ENCODE data around the gene RNF130. TPM values are rescaled to one million over a fixed set of nuclear protein-coding genes. Genes with fewer than 3 reads are reported as not detected.

Gene RNF130
- total RNA-seq, 1 donor from 2014 or later, result 29.8 TPM

GRCh38 chr5:180006141-180006540 lies 65.4 kb downstream of the RNF130 start:
- H3K4me1 ChIP-seq (ENCODE audit: insufficient read depth, low read length), result no peaks in the 10 kb centered on the region
- no peak overlapping the region for H3K4me2 ChIP-seq (ENCODE audit: low read length)
- H3K9me3 ChIP-seq (ENCODE audit: insufficient read depth, low read depth, low read length), result no peaks in the 10 kb centered on the region
- H3K4me3 ChIP-seq (ENCODE audit: insufficient read depth, low read depth, low read length), result no peak overlapping the region
- TF ChIP-seq, protein P1, sequence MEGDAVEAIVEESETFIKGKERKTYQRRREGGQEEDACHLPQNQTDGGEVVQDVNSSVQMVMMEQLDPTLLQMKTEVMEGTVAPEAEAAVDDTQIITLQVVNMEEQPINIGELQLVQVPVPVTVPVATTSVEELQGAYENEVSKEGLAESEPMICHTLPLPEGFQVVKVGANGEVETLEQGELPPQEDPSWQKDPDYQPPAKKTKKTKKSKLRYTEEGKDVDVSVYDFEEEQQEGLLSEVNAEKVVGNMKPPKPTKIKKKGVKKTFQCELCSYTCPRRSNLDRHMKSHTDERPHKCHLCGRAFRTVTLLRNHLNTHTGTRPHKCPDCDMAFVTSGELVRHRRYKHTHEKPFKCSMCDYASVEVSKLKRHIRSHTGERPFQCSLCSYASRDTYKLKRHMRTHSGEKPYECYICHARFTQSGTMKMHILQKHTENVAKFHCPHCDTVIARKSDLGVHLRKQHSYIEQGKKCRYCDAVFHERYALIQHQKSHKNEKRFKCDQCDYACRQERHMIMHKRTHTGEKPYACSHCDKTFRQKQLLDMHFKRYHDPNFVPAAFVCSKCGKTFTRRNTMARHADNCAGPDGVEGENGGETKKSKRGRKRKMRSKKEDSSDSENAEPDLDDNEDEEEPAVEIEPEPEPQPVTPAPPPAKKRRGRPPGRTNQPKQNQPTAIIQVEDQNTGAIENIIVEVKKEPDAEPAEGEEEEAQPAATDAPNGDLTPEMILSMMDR (IDR thresholded peaks at IDR 0.05; ENCODE audit: insufficient read depth, low read depth, low read length), result no peak
- TF ChIP-seq EZH2 (IDR thresholded peaks at IDR 0.05; ENCODE audit: insufficient read depth, low read length), result no peak
- Mint-ChIP-seq H3K27me3 (ENCODE audit: low read depth, unreplicated experiment) (no peaks in the 10 kb centered on the region), H3K4me1 (ENCODE audit: low read depth, unreplicated experiment) (peaks cover 19% of the 10 kb centered on the region), H3K4me3 (ENCODE audit: unreplicated experiment) (peak overlapping the region; percentile 7), H3K36me3 (ENCODE audit: low read depth, unreplicated experiment) (peaks cover 5% of the 10 kb centered on the region), H3K9me3 (ENCODE audit: unreplicated experiment) (no peaks in the 10 kb centered on the region), H3K27ac (ENCODE audit: unreplicated experiment) (no peak overlapping the region)
- no peak overlapping the region for H2AFZ ChIP-seq (ENCODE audit: low read depth, low read length)
- H3K36me3 ChIP-seq (ENCODE audit: insufficient read depth, low read length), result no peaks in the 10 kb centered on the region
- FAIRE-seq, result no peak
- H3K9ac ChIP-seq (ENCODE audit: low read length), result no peak overlapping the region
- H3K27ac ChIP-seq (ENCODE audit: low read depth, low read length), result no peak overlapping the region
- H3K27me3 ChIP-seq (ENCODE audit: insufficient read depth, low read length), result no peaks in the 10 kb centered on the region
- no peak for DNase-seq (ENCODE audit: low read depth)
- peaks cover 24% of the 10 kb centered on the region for H4K20me1 ChIP-seq (ENCODE audit: insufficient read depth, low read length)
- H3K79me2 ChIP-seq (ENCODE audit: insufficient read depth, low read length), result peaks cover 4% of the 10 kb centered on the region

GRCh38 chr5:180003127-180003526 lies 68.4 kb downstream of the RNF130 start:
- peaks cover 10% of the 10 kb centered on the region for H3K36me3 Mint-ChIP-seq (ENCODE audit: low read depth, unreplicated experiment)
- Histone ChIP-seq H3K4me3 (ENCODE audit: insufficient read depth, low read depth, low read length) (no peak overlapping the region), H3K79me2 (ENCODE audit: insufficient read depth, low read length) (peaks cover 2% of the 10 kb centered on the region), H3K4me1 (ENCODE audit: insufficient read depth, low read length) (no peaks in the 10 kb centered on the region), H4K20me1 (ENCODE audit: insufficient read depth, low read length) (peaks cover 17% of the 10 kb centered on the region), H2AFZ (ENCODE audit: low read depth, low read length) (no peak overlapping the region), H3K9me3 (ENCODE audit: insufficient read depth, low read depth, low read length) (no peaks in the 10 kb centered on the region), H3K36me3 (ENCODE audit: insufficient read depth, low read length) (no peaks in the 10 kb centered on the region), H3K9ac (ENCODE audit: low read length) (no peak overlapping the region), H3K27me3 (ENCODE audit: insufficient read depth, low read length) (no peaks in the 10 kb centered on the region), H3K4me2 (ENCODE audit: low read length) (no peak overlapping the region), H3K27ac (ENCODE audit: low read depth, low read length) (no peak overlapping the region)
- H3K4me1 Mint-ChIP-seq (ENCODE audit: low read depth, unreplicated experiment), result peaks cover 19% of the 10 kb centered on the region
- H3K9me3 Mint-ChIP-seq (ENCODE audit: unreplicated experiment), result no peaks in the 10 kb centered on the region
- no peak for DNase-seq (ENCODE audit: low read depth)
- no peak for FAIRE-seq
- TF ChIP-seq EZH2 (IDR thresholded peaks at IDR 0.05; ENCODE audit: insufficient read depth, low read length), result no peak
- TF ChIP-seq, protein P1 (IDR thresholded peaks at IDR 0.05; ENCODE audit: insufficient read depth, low read depth, low read length), result no peak
- no peak overlapping the region for H3K27ac Mint-ChIP-seq (ENCODE audit: unreplicated experiment)
- H3K27me3 Mint-ChIP-seq (ENCODE audit: low read depth, unreplicated experiment), result no peaks in the 10 kb centered on the region
- peak overlapping the region; percentile 37 for H3K4me3 Mint-ChIP-seq (ENCODE audit: unreplicated experiment)

DNA sequence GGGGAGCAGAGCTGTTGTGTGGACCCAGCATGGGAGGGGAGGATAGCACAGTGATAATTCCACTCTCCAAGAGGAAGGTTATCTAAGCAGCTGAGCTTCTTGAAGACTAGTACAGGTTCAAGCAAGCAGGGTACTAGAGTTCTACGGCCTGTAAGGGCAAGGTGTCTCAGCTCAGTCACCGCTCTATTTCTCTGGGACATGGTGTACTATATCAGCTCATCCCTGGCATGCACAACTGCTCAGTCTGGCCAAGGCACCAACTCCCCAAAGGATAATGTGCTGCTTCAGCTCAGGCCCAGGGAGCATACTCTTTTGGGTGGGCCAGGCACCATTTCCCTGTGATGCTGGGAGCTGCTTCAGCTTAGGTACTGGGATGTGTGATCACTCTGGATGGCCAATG lies 69.8 kb downstream of the RNF130 start:
- peaks cover 9% of the 10 kb centered on the region for H3K4me1 Mint-ChIP-seq (ENCODE audit: low read depth, unreplicated experiment)
- Histone ChIP-seq H3K4me1 (ENCODE audit: insufficient read depth, low read length) (no peaks in the 10 kb centered on the region), H3K36me3 (ENCODE audit: insufficient read depth, low read length) (no peaks in the 10 kb centered on the region), H3K4me3 (ENCODE audit: insufficient read depth, low read depth, low read length) (no peak overlapping the region), H3K9ac (ENCODE audit: low read length) (no peak overlapping the region), H3K4me2 (ENCODE audit: low read length) (no peak overlapping the region), H3K27ac (ENCODE audit: low read depth, low read length) (no peak overlapping the region), H3K9me3 (ENCODE audit: insufficient read depth, low read depth, low read length) (no peaks in the 10 kb centered on the region), H3K79me2 (ENCODE audit: insufficient read depth, low read length) (no peaks in the 10 kb centered on the region), H3K27me3 (ENCODE audit: insufficient read depth, low read length) (no peaks in the 10 kb centered on the region), H2AFZ (ENCODE audit: low read depth, low read length) (no peak overlapping the region), H4K20me1 (ENCODE audit: insufficient read depth, low read length) (peaks cover 10% of the 10 kb centered on the region)
- H3K9me3 Mint-ChIP-seq (ENCODE audit: unreplicated experiment), result no peaks in the 10 kb centered on the region
- FAIRE-seq (no peak), DNase-seq (ENCODE audit: low read depth) (no peak)
- no peak overlapping the region for H3K27ac Mint-ChIP-seq (ENCODE audit: unreplicated experiment)
- TF ChIP-seq, protein P1 (IDR thresholded peaks at IDR 0.05; ENCODE audit: insufficient read depth, low read depth, low read length), result no peak
- no peak for TF ChIP-seq EZH2 (IDR thresholded peaks at IDR 0.05; ENCODE audit: insufficient read depth, low read length)
- no peaks in the 10 kb centered on the region for H3K27me3 Mint-ChIP-seq (ENCODE audit: low read depth, unreplicated experiment)
- peaks cover 14% of the 10 kb centered on the region for H3K36me3 Mint-ChIP-seq (ENCODE audit: low read depth, unreplicated experiment)
- no peak overlapping the region for H3K4me3 Mint-ChIP-seq (ENCODE audit: unreplicated experiment)

All from astrocyte (in vitro differentiated cells and primary cell).